Stimulated activated CD8-positive, alpha-beta memory T cell treated with anti-CD3 and anti-CD28 coated beads, Interleukin-12 subunit alpha, Interleukin-12 subunit beta, amount 100 ng/mL, for 4 hours (primary cell): Measurements from ENCODE around the gene WFDC10B.
"Not testable (repeated sequence)": the region's sequence is repeated elsewhere in the genome, so short reads cannot be mapped to it uniquely, and the experiment has no call there.

Experiments
- DNase-seq: peaks from one replicate; pipeline ENCODE4 v3.0.0-alpha.2; 2020; ENCODE audit warnings: low read depth

WFDC10B gene

DNA sequence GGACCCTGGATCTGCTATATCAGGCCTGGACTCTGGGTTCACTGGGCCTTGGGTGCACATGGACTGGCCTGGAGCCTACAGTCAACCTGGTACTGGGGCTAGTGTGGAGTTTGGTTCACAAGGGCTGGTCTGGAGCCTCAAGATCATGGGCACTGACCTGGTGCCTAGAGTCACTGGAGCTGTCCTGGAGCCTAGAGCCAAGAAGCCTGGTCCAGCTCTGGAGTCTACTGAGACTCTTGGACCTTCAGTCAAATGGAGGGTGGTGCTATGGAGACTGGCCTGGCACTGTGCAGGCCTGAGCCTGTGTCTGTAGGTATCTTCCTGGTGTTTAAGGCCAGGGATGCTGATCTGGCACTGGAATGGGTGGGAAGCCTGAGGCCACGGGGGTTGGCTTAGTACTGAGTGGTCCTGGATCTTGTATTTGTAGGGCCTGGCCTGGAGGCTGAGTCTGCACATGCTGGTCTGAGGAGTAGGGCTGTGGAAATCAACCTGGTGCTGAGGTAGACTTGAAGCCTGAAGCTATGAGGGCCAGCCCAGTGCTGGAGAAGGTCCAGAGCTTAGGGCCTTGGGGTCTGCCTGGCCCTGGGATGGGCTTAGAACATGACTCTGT lies 57.3 kb downstream of the WFDC10B start:
- no peak for DNase-seq

DNA sequence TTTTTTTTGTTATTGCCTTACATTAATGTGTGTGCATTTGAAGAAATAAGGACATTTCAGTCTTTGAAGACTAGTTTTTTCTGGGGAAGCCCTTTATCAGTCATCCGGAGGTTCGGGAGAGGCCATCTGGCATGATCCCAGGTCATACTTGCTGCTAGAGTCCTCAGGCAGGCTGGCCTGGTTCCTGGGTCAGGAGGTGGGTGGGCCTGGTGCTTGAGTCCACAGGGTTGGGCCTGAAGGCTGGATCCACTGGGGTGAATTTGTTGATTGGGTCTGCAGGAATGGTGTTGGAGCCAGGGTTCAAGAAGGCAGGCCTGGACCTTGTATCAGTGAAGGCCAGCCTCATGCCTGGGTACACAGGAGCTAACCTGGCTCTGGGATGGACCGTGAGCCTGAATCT lies 57.9 kb downstream of the WFDC10B start:
- DNase-seq = no peak

DNA sequence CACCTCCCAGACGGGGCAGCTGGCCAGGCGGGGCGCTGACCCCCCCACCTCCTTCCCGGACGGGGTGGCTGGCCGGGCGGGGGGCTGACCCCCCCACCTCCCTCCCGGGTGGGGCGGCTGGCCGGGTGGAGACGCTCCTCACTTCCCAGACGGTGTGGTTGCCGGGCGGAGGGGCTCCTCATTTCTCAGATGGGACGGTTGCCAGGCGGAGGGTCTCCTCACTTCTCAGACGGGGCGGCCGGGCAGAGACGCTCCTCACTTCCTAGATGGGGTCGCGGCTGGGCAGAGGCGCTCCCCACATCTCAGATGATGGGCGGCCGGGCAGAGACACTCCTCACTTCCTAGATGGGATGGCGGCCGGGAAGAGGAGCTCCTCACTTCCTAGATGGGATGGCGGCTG lies 59.0 kb downstream of the WFDC10B start:
- DNase-seq = not testable (repeated sequence)

DNA sequence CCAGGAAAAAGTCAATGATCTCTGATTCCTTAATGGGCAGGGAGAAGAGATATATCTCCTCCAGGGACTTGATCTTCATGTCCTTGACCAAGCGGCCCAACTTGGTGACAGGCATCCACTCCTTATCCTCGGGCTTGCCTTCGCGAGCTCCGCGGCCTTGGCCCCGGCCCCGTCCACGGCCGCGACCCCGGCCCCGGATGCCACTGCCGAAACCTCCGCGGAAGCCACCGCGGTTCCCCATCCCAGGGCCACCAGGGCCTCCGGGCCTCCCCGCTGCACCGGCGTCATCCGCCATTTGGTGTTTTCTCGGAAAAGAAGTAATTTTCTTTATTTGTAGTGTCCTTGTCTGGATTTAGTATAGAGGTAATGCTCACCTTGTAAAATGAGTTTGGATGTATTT lies 63.7 kb downstream of the WFDC10B start:
- DNase-seq = not testable (repeated sequence)

DNA sequence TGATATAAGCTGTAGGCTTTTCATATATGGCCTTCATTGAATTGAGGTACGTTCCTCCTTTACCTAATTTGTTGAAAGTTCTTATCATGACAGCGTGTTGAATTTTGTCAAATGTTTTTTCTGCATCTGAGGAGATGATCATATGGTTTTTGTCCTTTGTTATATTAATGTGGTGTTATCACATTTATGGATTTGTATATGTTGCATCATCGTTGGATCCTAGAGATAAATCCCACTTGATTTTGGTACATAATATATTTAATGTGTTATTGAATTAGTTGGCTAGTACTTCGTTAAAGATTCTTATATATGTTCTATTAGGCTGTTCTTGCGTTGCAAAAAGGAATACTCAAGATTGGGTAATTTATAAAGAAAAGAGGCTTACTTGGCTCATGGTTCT lies 65.1 kb downstream of the WFDC10B start:
- no peak for DNase-seq

DNA sequence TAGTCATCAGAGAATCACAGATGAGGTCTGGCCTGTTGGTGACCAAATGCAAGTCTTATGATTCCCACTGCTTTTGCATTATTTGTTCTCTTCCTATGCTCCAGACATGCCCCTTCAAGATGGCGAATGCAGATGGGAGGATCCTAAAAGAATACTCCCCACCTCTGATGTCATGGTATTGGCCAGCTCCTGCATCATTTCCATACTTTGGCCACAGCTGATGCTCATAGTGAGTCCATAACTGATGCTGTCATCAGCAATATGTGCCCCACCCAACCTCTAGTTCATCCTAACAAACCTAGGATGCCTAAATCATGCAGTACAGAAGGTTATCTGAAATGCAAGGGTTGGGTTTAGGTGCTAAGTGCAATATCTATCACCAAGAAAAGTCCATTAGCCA lies 68.3 kb downstream of the WFDC10B start:
- DNase-seq = no peak
